Fibroblast of skin of scalp (primary cell): ENCODE data around the gene SLC39A10.
"Not testable (repeated sequence)": the region's sequence is repeated elsewhere in the genome, so short reads cannot be mapped to it uniquely, and the experiment has no call there.

ENCODE experiments used
- DNase-seq: peaks from one replicate; pipeline ENCODE4 v3.0.0-alpha.2; 2013

SLC39A10 gene

DNA sequence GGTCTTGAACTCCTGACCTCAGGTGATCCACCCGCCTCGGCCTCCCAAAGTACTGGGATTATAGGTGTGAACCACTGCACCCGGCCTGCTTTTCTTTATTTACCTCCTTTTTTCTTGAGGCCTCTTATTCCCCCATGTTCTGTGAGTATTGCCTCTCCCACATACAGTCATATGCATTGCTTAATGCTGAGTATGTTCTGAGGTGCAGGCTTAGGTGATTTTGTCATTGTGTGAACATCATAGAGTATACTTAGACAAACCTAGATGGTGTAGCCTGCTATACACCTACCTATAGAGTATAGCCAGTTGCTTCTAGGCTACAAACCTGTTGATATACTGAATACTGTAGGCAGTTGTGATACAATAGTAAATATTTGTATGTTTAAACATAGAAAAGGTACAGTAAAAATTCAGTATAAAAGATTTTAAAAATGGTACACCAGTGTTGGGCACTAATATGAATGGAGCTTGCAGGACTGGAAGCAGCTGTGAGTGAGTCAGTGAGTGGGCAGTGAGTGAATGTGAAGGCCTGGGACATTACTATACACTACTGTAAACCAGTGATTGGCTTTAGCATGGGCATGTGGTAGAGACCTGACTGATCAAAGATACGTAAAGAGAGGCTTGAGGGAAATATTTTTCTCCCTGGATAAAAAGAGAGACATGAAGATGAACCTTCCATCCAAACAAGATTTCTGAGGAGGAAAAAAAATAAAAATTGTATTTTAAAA, 17.6 kb downstream of the SLC39A10 start:
- DNase-seq, result no peak

DNA sequence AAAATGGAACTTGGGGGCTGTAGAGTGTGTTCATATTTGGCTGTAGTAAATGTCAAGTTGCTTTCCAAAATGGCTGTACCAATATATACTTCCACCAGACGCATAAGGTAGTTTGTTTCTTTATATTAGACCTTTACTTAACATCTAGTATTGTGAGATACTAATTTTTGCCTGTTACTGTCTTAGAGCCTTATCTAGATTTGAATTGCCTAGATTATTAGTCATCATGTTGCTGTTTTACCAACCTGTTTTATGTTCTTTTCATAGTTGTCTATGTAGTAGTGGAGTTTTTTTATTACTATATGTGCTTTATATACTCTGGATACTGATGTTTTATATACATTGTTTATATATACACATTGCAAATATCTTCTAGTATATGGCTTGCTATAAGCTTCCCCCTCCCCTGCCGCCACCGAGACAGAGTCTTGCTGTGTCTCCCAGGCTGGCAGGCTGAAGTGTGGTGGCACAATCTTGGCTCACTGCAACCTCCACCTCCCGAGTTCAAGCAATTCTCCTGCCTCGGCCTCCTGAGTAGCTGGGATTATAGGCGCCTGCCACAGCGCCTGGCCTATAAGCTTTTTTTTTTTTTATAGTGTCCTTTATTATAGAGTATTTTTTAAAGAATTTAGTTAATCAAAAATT, 18.9 kb downstream of the SLC39A10 start:
- no peak for DNase-seq

DNA sequence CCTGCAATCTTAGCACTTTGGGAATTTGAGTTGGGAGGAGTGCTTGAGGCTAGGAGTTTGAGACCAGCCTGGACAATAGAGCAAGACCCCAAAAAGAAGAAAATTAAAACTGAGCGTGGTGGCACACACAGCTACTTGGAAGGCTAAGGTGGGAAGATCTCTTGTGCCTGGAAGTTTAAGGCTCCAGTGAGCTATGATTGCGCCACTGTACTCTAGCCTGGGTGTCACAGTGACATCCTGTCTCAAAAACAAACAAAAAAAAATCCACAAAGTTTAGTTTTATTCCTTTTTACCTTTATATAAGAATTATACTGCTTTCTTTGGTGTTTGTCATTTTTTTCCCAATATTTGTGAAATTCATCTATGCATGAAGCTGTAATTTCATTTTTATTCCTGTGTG, 20.3 kb downstream of the SLC39A10 start:
- DNase-seq, result no peak

DNA sequence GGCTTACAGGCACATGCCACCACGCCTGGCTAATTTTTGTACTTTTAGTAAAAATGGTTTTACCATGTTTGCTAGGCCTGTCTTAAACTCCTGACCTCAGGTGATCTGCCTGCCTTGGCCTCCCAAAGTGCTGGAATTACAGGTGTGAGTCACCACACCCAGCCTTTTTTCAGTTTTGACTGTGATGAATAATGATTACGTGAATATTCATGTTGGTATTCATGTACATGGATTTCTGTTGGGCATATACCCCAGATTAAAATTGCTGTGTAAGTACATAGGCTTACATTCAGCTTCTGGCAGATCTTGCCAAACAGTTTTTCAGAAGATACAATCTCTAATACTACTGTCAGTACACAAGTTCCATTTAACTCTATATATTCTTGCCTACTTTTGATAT, 20.9 kb downstream of the SLC39A10 start:
- no peak for DNase-seq

DNA sequence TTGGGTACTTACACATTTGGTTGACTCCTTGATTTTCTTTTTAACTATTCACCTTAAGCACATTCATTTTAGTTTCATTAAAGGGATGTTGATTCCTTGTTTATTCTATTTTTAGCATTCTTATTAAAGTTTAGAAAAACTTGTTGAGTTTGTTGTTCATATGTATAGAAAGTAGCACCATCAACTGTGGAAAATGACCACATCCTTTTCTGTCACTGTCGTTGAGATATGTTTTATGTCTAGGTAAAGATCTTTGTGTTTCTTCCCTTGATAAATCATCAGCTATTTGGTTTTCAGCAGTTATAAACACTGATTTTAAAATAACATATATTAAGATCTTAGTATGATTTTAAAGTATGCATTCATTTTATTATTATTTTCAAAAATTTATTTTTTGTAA, 25.1 kb downstream of the SLC39A10 start:
- DNase-seq, result no peak

DNA sequence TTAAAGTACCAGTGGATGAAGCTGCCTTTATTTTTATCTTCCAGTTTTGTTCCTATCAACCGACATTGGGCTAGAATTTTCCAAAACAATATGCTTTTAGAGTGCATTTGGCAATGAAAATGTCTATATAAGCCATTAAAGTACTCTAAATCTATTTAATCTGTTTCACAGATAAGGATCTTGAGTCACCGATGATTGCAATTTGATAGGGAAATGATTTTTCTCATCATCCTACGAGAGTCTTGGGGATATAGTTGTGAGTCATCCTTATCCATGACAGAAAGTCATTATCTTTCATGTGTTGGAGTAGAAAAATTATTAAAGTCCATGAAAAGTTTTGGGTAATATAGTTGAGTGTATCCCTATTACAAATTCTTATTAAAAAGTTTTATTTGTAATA, 26.1 kb downstream of the SLC39A10 start:
- no peak for DNase-seq

DNA sequence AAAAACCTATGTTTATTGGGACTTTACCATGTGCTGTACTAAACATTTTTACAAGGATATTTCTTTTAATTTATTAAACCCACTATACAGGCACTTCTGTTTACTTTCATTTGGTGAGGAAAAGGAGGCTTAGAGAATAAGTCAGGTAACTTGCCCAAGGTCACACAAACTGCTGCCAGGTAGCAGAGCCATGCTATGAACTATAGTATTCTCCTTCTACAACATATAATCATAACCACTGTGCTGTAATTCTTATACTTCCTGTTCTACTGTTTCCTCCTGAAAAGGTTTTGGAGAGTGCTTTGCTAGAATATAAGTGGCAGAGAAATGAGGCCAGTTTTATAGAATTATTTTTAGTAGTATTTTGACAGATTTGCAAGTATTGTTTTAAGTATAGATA, 29.5 kb downstream of the SLC39A10 start:
- DNase-seq, result no peak

DNA sequence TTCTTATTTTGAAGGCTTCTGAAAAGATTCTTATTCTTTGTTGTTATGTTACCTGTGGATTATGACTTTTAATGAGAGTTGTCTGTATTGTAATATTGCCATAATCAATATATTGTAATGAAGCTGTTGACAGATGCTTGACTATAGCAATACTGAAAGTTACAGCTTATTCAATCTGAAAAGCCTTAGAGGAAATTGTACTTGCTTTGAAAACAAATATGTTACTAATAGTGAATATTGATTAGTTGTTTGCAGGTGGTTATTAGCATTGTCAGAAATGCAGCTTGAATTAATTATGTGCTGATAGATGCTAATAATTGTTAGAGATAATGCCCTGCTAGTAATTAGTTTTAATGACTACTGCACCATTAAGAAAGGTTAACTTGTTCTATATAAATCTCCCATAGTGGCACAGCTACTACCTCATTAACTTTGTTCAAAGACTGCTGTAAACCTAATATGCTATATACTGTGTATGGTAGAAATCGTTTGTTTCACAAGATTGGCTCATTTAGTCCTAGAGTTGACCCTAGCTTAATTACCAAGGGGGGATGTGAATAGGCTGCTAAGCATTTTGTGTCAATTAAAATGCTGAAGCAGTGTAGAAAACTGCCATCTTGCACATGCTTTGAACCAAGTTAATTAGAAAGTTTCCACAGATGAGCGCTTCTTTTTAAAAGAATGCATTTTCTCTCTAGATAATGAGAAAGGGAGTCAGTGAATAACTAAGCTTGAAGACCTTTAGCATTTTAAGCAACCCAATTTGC, 30.5 kb downstream of the SLC39A10 start:
- no peak for DNase-seq

DNA sequence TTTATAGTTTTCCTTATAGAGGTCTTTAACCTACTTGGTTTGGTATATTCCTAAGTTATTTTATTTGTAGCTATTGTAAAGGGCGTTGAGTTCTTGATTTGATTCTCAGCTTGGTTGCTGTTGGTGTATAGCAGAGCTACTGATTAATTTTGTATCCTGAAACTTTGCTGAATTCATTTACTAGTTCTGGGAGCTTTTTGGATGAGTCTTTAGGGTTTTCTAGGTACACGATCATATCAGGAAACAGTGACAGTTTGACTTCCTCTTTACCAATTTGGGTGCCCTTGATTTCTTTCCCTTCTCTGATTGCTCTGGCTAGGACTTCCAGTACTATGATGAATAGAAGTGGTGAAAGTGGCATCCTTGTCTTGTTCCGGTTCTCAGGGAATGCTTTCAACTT, 35.5 kb downstream of the SLC39A10 start:
- not testable (repeated sequence) for DNase-seq

DNA sequence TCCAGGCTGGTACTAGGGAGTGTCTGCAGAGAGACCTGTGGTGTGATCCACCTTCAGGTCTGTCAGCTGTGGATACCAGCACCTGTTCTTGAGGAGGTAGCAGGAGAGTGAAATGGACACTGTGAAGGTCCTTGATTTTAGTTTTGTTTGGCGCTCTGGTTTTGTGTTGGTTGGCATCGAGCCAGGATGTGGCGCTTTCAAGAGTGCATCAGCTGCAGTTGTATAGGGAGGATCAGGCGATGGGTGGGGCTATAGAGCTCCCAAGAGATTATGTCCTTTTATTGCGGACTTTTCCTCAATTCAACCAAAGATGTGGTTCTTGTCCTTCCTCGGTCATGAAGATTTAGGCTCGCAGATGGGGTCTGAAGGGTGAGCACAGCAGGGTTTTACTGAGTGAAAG, 37.5 kb downstream of the SLC39A10 start:
- DNase-seq, result no peak

DNA sequence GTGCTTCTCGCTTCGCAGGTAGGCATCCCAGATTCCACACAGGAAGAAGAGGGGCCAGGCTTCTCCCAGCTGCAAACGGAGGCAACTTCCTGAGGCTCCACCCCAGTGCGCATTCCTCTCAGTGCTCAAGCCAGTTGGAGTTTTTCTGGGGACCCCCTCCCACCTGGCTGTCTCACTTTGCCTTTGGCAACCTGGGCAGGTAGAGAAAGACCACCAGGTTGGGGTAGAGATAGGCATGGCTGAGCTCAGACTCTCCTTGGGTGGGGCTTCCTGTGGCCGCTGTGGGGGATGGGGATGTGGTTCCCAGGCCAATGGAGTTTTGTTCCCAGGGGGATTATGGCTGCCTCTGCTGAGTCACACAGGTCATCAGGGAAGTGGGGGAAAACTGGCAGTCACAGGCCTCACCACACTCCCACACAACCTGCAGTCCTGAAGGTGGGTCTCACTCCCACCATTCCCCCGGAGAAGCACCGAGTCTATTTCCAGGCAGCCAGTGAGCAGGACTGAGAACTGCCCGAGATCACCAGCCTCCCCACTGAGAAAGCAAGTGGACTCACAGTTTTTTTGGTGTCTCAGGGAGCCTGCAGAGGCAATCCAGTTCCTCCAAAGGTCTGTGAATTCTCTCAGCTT, 38.1 kb downstream of the SLC39A10 start:
- no peak for DNase-seq

DNA sequence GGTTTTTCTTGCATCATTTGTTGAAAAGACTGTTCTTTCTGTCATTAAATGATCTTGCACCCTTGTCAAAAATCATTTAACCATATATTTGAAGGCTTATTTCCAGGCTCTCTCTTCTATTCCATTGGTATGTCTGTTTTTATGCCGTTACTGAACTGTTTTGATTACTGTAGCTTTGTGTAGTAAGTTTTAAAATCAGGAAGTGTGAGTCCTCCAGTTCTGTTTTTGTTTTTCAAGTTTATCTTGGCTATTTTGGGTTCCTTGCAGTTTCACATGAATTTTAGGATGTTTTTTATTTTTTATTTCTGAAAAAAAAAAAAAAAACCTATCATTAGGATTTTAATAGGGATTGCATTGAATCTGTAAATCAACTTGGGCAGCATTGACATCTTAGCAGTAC, 39.0 kb downstream of the SLC39A10 start:
- DNase-seq, result no peak

DNA sequence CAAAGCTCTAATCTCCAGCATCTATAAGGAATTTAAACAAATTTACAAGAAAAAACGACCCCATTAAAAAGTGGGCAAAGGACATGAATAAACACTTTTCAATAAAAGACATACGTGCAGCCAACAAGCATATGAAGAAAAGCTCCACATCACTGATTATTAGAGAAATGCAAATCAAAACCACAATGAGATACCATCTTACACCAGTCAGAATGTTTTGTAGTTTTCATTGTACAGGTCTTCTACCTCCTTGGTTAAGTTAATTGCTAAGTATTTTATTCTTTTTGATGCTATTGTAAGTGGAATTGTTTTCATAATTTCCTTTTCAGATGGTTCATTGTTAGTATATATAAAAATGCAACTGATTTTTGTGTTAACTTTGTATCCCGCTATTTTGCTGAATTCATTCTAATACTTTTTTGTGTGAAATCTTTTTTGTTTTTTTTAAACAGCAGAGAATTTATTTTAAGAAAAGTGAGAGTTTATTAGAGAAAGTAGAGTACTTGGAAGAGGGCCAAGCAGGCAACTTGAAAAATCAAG, 40.7 kb downstream of the SLC39A10 start:
- no peak for DNase-seq

DNA sequence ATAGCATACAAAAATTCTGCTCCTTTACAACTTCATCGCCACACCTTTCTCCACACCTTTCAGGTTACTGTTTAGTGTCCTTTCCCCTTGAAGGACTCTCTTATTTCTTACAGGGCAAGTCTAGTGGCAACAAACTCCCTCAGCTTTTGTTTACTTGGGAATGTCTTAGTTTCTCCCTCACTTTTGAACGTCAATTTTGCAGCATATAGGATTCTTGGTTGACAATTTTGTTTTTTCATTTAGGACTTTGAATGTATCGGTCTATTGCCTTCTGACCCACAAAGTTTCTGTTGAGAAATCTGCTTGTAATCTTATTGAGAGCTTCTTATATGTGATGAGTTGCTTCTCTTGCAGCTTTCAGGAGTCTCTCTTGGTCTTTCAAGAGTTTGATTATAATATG, 43.5 kb downstream of the SLC39A10 start:
- no peak for DNase-seq

DNA sequence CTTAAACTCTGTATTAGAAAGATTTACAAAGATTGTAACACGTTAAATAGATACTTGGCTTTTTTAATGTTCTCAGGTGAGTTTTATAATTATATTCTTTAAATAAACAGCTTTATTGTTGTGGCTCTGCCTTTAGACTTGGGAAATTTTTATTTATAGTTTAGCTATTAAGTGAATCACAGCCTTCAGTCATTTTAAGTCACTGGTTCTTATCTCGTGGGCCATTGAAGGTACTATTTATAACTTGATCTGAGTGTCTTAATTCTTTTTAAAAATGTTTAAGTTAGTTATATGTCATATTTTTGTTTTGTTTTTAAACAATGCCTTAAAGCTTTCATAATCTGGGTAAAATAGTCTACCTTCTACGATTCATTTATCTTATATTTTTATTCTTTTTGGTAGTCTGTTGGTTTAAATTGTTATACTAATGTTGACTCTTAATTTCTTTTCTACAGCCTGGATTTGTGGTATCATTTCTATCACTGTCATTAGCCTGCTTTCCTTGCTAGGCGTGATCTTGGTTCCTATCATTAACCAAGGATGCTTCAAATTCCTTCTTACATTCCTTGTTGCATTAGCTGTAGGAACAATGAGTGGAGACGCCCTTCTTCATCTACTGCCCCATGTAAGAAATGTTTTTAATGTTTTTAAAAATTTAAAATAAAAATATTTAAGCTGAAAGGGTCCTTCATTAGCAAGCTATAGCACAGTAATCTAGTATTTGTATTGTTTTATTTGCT, 49.3 kb downstream of the SLC39A10 start:
- peak; percentile 66 for DNase-seq

DNA sequence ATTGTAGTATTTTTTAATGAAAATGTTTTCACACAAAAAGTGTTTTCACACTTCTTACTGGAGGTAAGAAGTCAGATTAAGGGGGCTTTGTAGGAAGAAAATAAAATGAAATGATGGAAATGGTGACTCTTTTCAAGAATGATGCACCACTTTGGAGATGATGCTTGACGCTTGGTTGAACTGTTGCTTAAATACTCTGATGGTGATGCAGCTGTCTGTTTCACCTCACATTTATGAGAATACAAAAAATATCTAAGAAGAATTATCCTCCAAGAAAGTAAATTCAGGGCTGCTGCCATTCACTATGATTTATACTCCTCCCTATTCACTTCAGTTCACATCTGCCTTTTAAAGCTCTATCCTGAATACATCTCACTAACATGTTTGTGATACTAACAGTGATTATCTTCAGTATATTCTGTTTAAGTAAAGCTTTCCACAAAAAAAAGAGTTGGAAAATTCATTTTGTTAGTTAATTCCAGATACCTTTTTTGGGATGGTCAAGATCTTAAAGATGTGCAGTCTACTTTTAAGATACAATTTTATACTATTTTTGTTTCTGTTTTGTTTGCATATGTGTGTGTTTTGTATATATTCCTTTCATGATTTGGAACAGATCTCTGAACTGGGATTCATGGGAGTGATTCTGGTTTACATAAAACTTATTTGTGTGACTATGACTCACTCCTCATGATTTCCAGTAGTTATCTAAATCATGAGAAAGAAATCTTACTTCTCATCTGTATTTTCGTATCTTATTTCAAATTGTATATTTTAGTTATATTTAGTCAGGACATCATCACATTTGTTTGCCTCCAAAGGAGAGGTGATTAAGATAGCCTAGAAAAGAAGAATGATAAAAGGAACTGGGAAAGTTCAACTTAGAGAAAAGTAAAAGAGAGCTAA, 53.1 kb downstream of the SLC39A10 start:
- DNase-seq, result peak; percentile 34

DNA sequence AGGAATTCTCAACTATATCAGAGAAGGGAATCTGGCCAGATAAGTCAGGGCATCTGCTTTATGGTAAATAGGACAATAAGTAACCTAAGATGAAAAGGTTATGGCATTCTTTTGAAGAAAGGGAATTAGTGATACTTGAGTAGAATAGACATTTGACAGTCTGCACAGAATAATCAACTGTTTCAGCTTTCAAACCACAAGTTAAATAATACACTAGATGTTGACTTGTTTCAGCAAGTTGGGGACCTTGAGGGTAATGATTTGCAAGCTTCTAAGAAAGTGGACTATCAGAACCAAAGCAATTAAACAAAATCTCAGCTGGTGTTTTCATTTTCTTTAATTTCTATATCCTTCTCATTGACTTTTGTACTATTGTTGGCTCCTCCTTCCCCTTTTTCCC, 54.5 kb downstream of the SLC39A10 start:
- no peak for DNase-seq

DNA sequence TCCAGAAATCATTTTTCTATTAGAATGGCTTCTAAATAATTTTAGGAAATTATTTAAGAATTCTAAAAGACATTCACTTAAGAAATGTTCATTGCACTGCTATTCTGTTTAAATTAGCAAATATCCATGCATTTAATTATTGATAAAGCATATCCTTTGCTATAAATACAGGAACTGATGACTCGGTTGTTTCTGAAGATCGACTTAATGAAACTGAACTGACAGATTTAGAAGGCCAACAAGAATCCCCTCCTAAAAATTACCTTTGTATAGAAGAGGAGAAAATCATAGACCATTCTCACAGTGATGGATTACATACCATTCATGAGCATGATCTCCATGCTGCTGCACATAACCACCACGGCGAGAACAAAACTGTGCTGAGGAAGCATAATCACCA, 59.4 kb downstream of the SLC39A10 start:
- no peak for DNase-seq

DNA sequence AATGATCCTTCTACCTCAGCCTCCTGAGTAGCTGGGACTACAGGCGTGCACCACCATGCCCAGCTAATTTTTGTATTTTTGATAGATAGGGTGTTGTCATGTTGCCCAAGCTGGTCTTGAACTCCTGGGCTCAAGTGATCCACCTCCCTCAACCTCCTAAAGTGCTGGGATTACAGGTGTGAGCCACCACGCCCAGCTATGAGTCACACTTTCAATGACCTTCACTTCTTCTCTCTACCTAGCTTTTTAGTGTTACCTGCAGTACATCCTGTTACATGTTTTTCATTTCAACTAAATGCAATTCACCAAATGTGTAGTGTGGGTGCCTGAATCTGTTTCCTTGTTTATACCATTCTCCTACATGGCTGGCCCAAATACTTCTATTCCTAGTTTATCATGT, 64.0 kb downstream of the SLC39A10 start:
- DNase-seq, result no peak

DNA sequence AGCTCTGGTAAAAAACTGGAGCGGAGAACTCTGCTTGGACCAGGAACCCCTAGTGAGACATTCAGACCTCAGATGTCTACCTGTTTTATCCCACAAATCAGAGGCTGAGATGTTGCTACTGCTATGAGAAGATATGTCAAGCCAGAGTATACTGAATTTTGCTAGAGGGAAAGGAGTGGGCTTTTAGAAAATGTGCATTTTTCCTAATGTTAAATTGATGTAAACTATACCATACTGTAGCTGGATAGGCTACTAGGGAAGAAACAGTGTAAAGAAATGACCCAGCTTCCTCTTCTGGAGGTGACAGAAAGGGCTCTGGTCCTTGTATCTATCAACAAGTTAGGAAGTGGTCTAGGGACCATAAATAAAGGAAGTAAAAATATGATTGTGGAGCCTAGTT, 65.0 kb downstream of the SLC39A10 start:
- no peak for DNase-seq

DNA sequence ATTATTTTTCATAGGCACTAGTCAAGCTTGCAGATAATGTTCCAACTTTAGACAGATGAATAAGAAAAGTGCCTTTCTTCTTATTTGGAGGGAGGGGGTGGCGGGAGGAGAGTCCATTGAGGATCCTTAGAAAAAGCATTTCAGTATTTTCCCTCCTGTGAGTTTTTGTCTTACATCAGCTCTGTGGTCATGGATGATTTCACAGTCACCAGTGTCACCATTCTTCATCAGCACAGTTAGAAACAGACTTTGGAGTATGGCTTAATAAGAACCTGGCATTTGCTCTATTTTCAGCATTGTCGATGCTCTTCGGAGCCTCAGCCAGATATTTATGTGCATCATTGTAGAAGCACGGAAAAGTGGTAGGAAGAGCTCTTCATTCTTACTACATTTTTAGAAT, 70.1 kb downstream of the SLC39A10 start:
- DNase-seq, result no peak
